ENCODE measurements around the gene HDAC4. TPM values are rescaled to one million over a fixed set of nuclear protein-coding genes. Genes with fewer than 3 reads are reported as not detected.
A peak's percentile ranks its signal among the peaks of the same experiment; 100 is the strongest.

Gene HDAC4
- total and polyA plus RNA-seq, 2 experiments from 2014 or later: 9.3 to 10.8 TPM

GRCh38 chr2:239227661-239228371 is 173.0 kb downstream of the HDAC4 start:
- Histone ChIP-seq H3K9me2 (replicated peaks; ENCODE audit: insufficient read depth) (no peaks in the 10 kb centered on the region), H3K4me1 (ENCODE audit: insufficient read depth) (peaks cover 62% of the 10 kb centered on the region), H3K36me3 (replicated peaks; ENCODE audit: insufficient read depth, low read depth) (no peaks in the 10 kb centered on the region), H4K20me1 (ENCODE audit: insufficient read depth, poor library complexity, severe bottlenecking) (no peaks in the 10 kb centered on the region), H3K27ac (peak overlapping the region; percentile 88), H3K9me3 (ENCODE audit: low read depth) (no peaks in the 10 kb centered on the region), H3K4me3 (no peak overlapping the region), H2AFZ (no peak overlapping the region), H3K79me2 (peaks cover 64% of the 10 kb centered on the region), H3K27me3 (no peaks in the 10 kb centered on the region), H3K4me2 (no peak overlapping the region)
- TF ChIP-seq EZH2 (IDR thresholded peaks at IDR 0.05; ENCODE audit: borderline replicate concordance) (no peak), EZH2phosphoT487 (IDR thresholded peaks at IDR 0.05; ENCODE audit: low read depth, severe bottlenecking, unreplicated experiment) (no peak), CTCF (IDR thresholded peaks at IDR 0.05; ENCODE audit: poor library complexity) (no peak)
- DNase-seq (ENCODE audit: low spot score): no peak
- 86% methylated on average over 14 of the region's 14 CpGs for WGBS (ENCODE audit: low lambda C conversion rate, missing lambda C conversion rate)

- peaks cover 59% of the 10 kb centered on the region for H3K79me2 ChIP-seq
- H3K4me2 ChIP-seq: peak overlapping the region; percentile 22
- H3K36me3 ChIP-seq (replicated peaks; ENCODE audit: insufficient read depth, low read depth): no peaks in the 10 kb centered on the region
- TF ChIP-seq EZH2phosphoT487 (IDR thresholded peaks at IDR 0.05; ENCODE audit: low read depth, severe bottlenecking, unreplicated experiment) (no peak), EZH2 (IDR thresholded peaks at IDR 0.05; ENCODE audit: borderline replicate concordance) (no peak), CTCF (IDR thresholded peaks at IDR 0.05; ENCODE audit: poor library complexity) (no peak)
- H4K20me1 ChIP-seq (ENCODE audit: insufficient read depth, poor library complexity, severe bottlenecking): no peaks in the 10 kb centered on the region
- H3K27me3 ChIP-seq: no peaks in the 10 kb centered on the region
- H3K4me3 ChIP-seq: no peak overlapping the region
- peaks cover 70% of the 10 kb centered on the region for H3K4me1 ChIP-seq (ENCODE audit: insufficient read depth)
- no peak overlapping the region for H2AFZ ChIP-seq
- no peaks in the 10 kb centered on the region for H3K9me2 ChIP-seq (replicated peaks; ENCODE audit: insufficient read depth)
- WGBS (ENCODE audit: low lambda C conversion rate, missing lambda C conversion rate): 84% methylated on average over 17 of the region's 17 CpGs
- DNase-seq (ENCODE audit: low spot score): no peak
- H3K27ac ChIP-seq: peak overlapping the region; percentile 88
- no peaks in the 10 kb centered on the region for H3K9me3 ChIP-seq (ENCODE audit: low read depth)
These were observed 173.9 kb downstream of the HDAC4 start for GRCh38 chr2:239226677-239227581.

GRCh38 chr2:239225871-239226561 is 174.8 kb downstream of the HDAC4 start:
- H3K27ac ChIP-seq: peak overlapping the region; percentile 88
- DNase-seq (ENCODE audit: low spot score): peak; percentile 61
- peak overlapping the region; percentile 22 for H3K4me2 ChIP-seq
- no peak overlapping the region for H3K4me3 ChIP-seq
- peaks cover 80% of the 10 kb centered on the region for H3K4me1 ChIP-seq (ENCODE audit: insufficient read depth)
- no peaks in the 10 kb centered on the region for H3K9me2 ChIP-seq (replicated peaks; ENCODE audit: insufficient read depth)
- H3K27me3 ChIP-seq: no peaks in the 10 kb centered on the region
- no peaks in the 10 kb centered on the region for H4K20me1 ChIP-seq (ENCODE audit: insufficient read depth, poor library complexity, severe bottlenecking)
- no peak overlapping the region for H2AFZ ChIP-seq
- peaks cover 62% of the 10 kb centered on the region for H3K79me2 ChIP-seq
- no peaks in the 10 kb centered on the region for H3K36me3 ChIP-seq (replicated peaks; ENCODE audit: insufficient read depth, low read depth)
- 56% methylated on average over 13 of the region's 13 CpGs for WGBS (ENCODE audit: low lambda C conversion rate, missing lambda C conversion rate)
- TF ChIP-seq CTCF (IDR thresholded peaks at IDR 0.05; ENCODE audit: poor library complexity): peak; percentile 36
- no peak for TF ChIP-seq EZH2phosphoT487 (IDR thresholded peaks at IDR 0.05; ENCODE audit: low read depth, severe bottlenecking, unreplicated experiment)
- TF ChIP-seq EZH2 (IDR thresholded peaks at IDR 0.05; ENCODE audit: borderline replicate concordance): no peak
- no peaks in the 10 kb centered on the region for H3K9me3 ChIP-seq (ENCODE audit: low read depth)
